HL-60 (cell line): Measurements from ENCODE around the gene DDX49.

Experiments used
- DNase-seq, 2 experiments: peaks; one replicate each; pipeline ENCODE4 v3.0.0-alpha.2; 2010 to 2020; ENCODE audit warnings: low read depth in 1 of 2, low spot score in 1 of 2
- H3K27ac ChIP-seq: fragments of 250-450 bp; sonication (Bioruptor Pico); replicated peaks from 2 replicates; pipeline ENCODE4 v1.5.1; 2020; ENCODE audit warnings: mild to moderate bottlenecking, moderate library complexity
- H3K27me3 ChIP-seq: fragments of 250-450 bp; sonication (Bioruptor Pico); 2 replicates; pipeline ENCODE4 v1.5.1; 2021; ENCODE audit warnings: mild to moderate bottlenecking, moderate library complexity; ENCODE audit not compliant: insufficient read depth, poor library complexity, severe bottlenecking
- H3K4me3 ChIP-seq: replicated peaks from 2 replicates; pipeline ENCODE4 v1.5.1; 2011; ENCODE audit warnings: mild to moderate bottlenecking, control low read depth, low read length; ENCODE audit not compliant: insufficient read depth
- CTCF ChIP-seq: IDR thresholded peaks from one replicate; pipeline ENCODE4 v1.5.1; 2011; ENCODE audit warnings: low read length, control low read depth, inconsistent platforms; ENCODE audit not compliant: insufficient read depth
- GABPA ChIP-seq: IDR thresholded peaks from 2 replicates; pipeline ENCODE4 v1.6.1; 2012; ENCODE audit warnings: low read depth
- POLR2AphosphoS5 ChIP-seq: IDR thresholded peaks from 2 replicates; pipeline ENCODE4 v1.6.1; 2012; ENCODE audit warnings: low read depth
- REST ChIP-seq: IDR thresholded peaks from 2 replicates; pipeline ENCODE4 v1.6.1; 2012; ENCODE audit warnings: low read depth; ENCODE audit not compliant: insufficient replicate concordance
- SPI1 ChIP-seq: IDR thresholded peaks from 2 replicates; pipeline ENCODE4 v1.6.1; 2012; ENCODE audit warnings: low read depth, mild to moderate bottlenecking, borderline replicate concordance

Gene DDX49

GRCh38 chr19:18943465-18943864, 23.9 kb downstream of the DDX49 start:
- Histone ChIP-seq H3K27ac (no peak overlapping the region), H3K4me3 (no peak overlapping the region), H3K27me3 (peaks cover 3% of the 10 kb centered on the region)
- DNase-seq, result no peak
- no peak for TF ChIP-seq REST
- TF ChIP-seq SPI1, result no peak
- no peak for TF ChIP-seq GABPA
- no peak for TF ChIP-seq POLR2AphosphoS5
- no peak for TF ChIP-seq CTCF

GRCh38 chr19:18945297-18945696, 25.8 kb downstream of the DDX49 start:
- H3K27ac ChIP-seq, result no peak overlapping the region
- no peak for DNase-seq
- no peak overlapping the region for H3K4me3 ChIP-seq
- TF ChIP-seq POLR2AphosphoS5 (no peak), GABPA (no peak), REST (no peak), CTCF (no peak), SPI1 (no peak)
- peaks cover 1% of the 10 kb centered on the region for H3K27me3 ChIP-seq

- DNase-seq, result no peak
- Histone ChIP-seq H3K27me3 (no peaks in the 10 kb centered on the region), H3K27ac (no peak overlapping the region), H3K4me3 (no peak overlapping the region)
- TF ChIP-seq POLR2AphosphoS5 (no peak), REST (no peak), GABPA (no peak)
Measured at GRCh38 chr19:18946335-18946734, 26.8 kb downstream of the DDX49 start.

GRCh38 chr19:18946918-18947317, 27.4 kb downstream of the DDX49 start:
- no peaks in the 10 kb centered on the region for H3K27me3 ChIP-seq
- DNase-seq, result no peak
- H3K27ac ChIP-seq, result no peak overlapping the region
- H3K4me3 ChIP-seq, result no peak overlapping the region
- TF ChIP-seq SPI1, result no peak
- TF ChIP-seq GABPA, result no peak
- no peak for TF ChIP-seq CTCF
- no peak for TF ChIP-seq REST
- TF ChIP-seq POLR2AphosphoS5, result no peak
